ENCODE measurements around the gene PRDX3. TPM values are rescaled to one million over a fixed set of nuclear protein-coding genes. Genes with fewer than 3 reads are reported as not detected.

The PRDX3 gene
- total and polyA plus RNA-seq, 7 donors, result 133 to 267 (median 172) TPM

- no peaks in the 10 kb centered on the region for H3K9me3 ChIP-seq
- peak overlapping the region in 2 of 4 donors; percentile 4 to 21 for H3K4me3 ChIP-seq
- no peaks in the 10 kb centered on the region for H3K27me3 ChIP-seq
- H3K36me3 ChIP-seq, result no peaks in the 10 kb centered on the region
- H3K4me1 ChIP-seq, result peaks cover 0 to 60% (median 58%) of the 10 kb centered on the region in 4 donors
- H3K27ac ChIP-seq, result peak overlapping the region; percentile 59 to 81 (median 76)
- WGBS, 2 donors, result 15 to 43% methylated on average over 9 of the region's 9 CpGs
- peak; percentile 71 for DNase-seq
- intact Hi-C loops (cut with DNase I), result no loop called here
- TF ChIP-seq POLR2AphosphoS5 (IDR thresholded peaks at IDR 0.05) (no peak), EP300 (IDR thresholded peaks at IDR 0.05) (no peak), CTCF (IDR thresholded peaks at IDR 0.05) (no peak), POLR2A (IDR thresholded peaks at IDR 0.05) (no peak)
Measured at GRCh38 chr10:119222537-119222936, 43.9 kb upstream of the PRDX3 start.

- TF ChIP-seq POLR2A (IDR thresholded peaks at IDR 0.05) (no peak), CTCF (IDR thresholded peaks at IDR 0.05) (no peak), POLR2AphosphoS5 (IDR thresholded peaks at IDR 0.05) (no peak), EP300 (IDR thresholded peaks at IDR 0.05) (no peak)
- H3K27ac ChIP-seq, result peak overlapping the region; percentile 59 to 81 (median 76)
- H3K27me3 ChIP-seq, result no peaks in the 10 kb centered on the region
- 92 to 99% methylated on average over 1 of the region's 1 CpG for WGBS, 2 donors
- H3K4me3 ChIP-seq, result no peak overlapping the region
- no peak for DNase-seq
- no peaks in the 10 kb centered on the region for H3K9me3 ChIP-seq
- intact Hi-C loops (cut with DNase I), result no loop called here
- H3K36me3 ChIP-seq, result no peaks in the 10 kb centered on the region
- peaks cover 0 to 63% (median 60%) of the 10 kb centered on the region in 4 donors for H3K4me1 ChIP-seq
Measured at GRCh38 chr10:119221666-119222065, 43.1 kb upstream of the PRDX3 start.

GRCh38 chr10:119221201-119221600 is 42.6 kb upstream of the PRDX3 start:
- intact Hi-C loops (cut with DNase I), result no loop called here
- TF ChIP-seq EP300 (IDR thresholded peaks at IDR 0.05), result no peak
- peak in 1 of 4 donors; percentile 19 for TF ChIP-seq POLR2AphosphoS5 (IDR thresholded peaks at IDR 0.05)
- peak; percentile 56 for DNase-seq
- H3K4me1 ChIP-seq, result peaks cover 0 to 65% (median 62%) of the 10 kb centered on the region in 4 donors
- peak overlapping the region; percentile 59 to 81 (median 76) for H3K27ac ChIP-seq
- no peaks in the 10 kb centered on the region for H3K36me3 ChIP-seq
- H3K4me3 ChIP-seq, result no peak overlapping the region
- 84 to 86% methylated on average over 4 of the region's 4 CpGs for WGBS, 2 donors
- no peaks in the 10 kb centered on the region for H3K9me3 ChIP-seq
- H3K27me3 ChIP-seq, result no peaks in the 10 kb centered on the region

- TF ChIP-seq EP300 (IDR thresholded peaks at IDR 0.05) (no peak), POLR2AphosphoS5 (IDR thresholded peaks at IDR 0.05) (no peak), POLR2A (IDR thresholded peaks at IDR 0.05) (no peak), CTCF (IDR thresholded peaks at IDR 0.05) (no peak)
- no peak for DNase-seq
- H3K4me1 ChIP-seq, result peaks cover 0 to 68% (median 65%) of the 10 kb centered on the region in 4 donors
- no peak overlapping the region for H3K4me3 ChIP-seq
- intact Hi-C loops (cut with DNase I), result no loop called here
- H3K9me3 ChIP-seq, result no peaks in the 10 kb centered on the region
- peak overlapping the region; percentile 12 to 80 (median 52) for H3K27ac ChIP-seq
- H3K27me3 ChIP-seq, result no peaks in the 10 kb centered on the region
- WGBS, 2 donors, result 81 to 83% methylated on average over 5 of the region's 5 CpGs
- H3K36me3 ChIP-seq, result no peaks in the 10 kb centered on the region
Measured at GRCh38 chr10:119219871-119220270, 41.3 kb upstream of the PRDX3 start.

- H3K4me1 ChIP-seq, result peaks cover 0 to 68% (median 63%) of the 10 kb centered on the region in 4 donors
- H3K27me3 ChIP-seq, result no peaks in the 10 kb centered on the region
- WGBS, 2 donors, result 78 to 81% methylated on average over 4 of the region's 4 CpGs
- H3K4me3 ChIP-seq, result no peak overlapping the region
- H3K27ac ChIP-seq, result peak overlapping the region in 2 of 4 donors; percentile 25 to 32
- intact Hi-C loops (cut with DNase I), result no loop called here
- DNase-seq, result peak; percentile 65
- H3K36me3 ChIP-seq, result no peaks in the 10 kb centered on the region
- no peaks in the 10 kb centered on the region for H3K9me3 ChIP-seq
- TF ChIP-seq POLR2AphosphoS5 (IDR thresholded peaks at IDR 0.05), result peak in 2 of 4 donors; percentile 18 to 26
- TF ChIP-seq POLR2A (IDR thresholded peaks at IDR 0.05), result no peak
Measured at GRCh38 chr10:119217991-119218490, 39.4 kb upstream of the PRDX3 start.

- WGBS, 2 donors, result 94 to 97% methylated on average over 9 of the region's 9 CpGs
- no peaks in the 10 kb centered on the region for H3K27me3 ChIP-seq
- no peaks in the 10 kb centered on the region for H3K36me3 ChIP-seq
- intact Hi-C loops (cut with DNase I), result no loop called here
- peaks cover 0 to 68% (median 63%) of the 10 kb centered on the region in 4 donors for H3K4me1 ChIP-seq
- peak overlapping the region in 2 of 4 donors; percentile 25 for H3K27ac ChIP-seq
- DNase-seq, result peak; percentile 62
- TF ChIP-seq POLR2A (IDR thresholded peaks at IDR 0.05), result no peak
- TF ChIP-seq EP300 (IDR thresholded peaks at IDR 0.05), result no peak
- TF ChIP-seq POLR2AphosphoS5 (IDR thresholded peaks at IDR 0.05), result no peak
- TF ChIP-seq CTCF (IDR thresholded peaks at IDR 0.05), result no peak
- no peak overlapping the region for H3K4me3 ChIP-seq
- H3K9me3 ChIP-seq, result no peaks in the 10 kb centered on the region
Measured at GRCh38 chr10:119217401-119217800, 38.8 kb upstream of the PRDX3 start.

Measured in sigmoid colon (tissue), 7 donors.